Activated T-helper 1 cell treated with Interleukin-2 at 50 U/mL for 16 hours (primary cell): Measurements from ENCODE around the gene ZNF493.

Source experiments
- DNase-seq: peaks from one replicate; pipeline ENCODE4 v3.0.0-alpha.2; 2020; ENCODE audit warnings: low read depth

The ZNF493 gene

GRCh38 chr19:21463449-21464105 lies 66.6 kb downstream of the ZNF493 start:
- DNase-seq = no peak

DNA sequence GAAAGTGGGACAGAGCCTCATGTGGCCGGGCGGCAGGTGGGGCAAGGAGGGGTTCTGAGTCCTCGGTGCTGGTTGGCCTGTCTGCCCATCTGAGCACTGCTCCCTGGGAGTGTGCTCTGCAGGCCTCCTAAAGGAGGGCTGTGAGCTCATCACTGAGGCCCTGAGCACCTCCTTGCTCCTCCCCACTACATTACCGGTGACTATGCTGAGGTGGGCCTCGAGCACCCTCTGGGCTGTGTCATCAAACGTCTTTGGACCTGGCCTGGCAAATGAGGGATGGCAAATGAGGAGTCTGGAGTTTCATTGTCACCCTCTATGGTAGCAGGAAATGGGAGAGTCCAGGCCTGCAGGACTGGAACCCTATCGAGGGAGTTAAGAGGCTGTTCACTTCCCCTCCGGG lies 69.7 kb downstream of the ZNF493 start:
- DNase-seq = no peak

DNA sequence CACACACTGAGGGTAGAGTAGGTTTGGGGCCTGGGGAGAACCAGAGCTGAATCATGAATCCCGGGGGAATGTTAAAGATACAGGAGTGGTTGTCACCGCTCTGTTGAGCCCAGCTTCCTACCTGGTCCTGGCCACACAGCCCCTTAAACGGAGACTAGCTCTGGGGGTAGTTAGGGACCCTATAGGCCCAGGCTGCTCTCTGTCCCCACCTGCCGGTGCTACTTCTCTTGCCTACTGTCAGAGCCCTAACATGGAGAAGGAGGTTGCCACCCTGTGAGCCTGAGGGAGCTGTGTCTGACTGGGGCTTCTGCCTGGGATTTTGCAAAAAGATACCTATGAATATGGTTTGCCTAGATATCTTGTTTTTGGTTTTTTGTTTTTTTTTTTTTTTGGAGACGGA lies 71.9 kb downstream of the ZNF493 start:
- DNase-seq = no peak

DNA sequence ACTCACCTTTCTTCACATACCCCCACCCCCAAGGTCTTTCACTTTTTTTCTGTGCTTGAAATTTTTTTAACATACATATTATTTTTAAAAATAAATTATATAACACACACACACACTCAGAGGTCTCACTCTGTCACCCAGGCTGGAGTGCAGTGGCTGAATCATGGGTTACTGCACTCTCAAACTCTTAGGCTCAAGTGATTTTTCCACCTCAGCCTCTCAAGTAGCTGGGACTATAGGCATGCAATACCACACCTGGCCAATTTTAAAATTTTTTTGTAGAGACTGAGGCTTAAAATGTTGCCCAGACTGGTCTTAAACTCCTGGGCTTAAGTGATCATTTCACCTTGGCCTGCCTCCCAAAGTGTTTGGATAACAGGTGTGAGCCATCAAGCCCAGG lies 75.6 kb downstream of the ZNF493 start:
- DNase-seq = no peak

DNA sequence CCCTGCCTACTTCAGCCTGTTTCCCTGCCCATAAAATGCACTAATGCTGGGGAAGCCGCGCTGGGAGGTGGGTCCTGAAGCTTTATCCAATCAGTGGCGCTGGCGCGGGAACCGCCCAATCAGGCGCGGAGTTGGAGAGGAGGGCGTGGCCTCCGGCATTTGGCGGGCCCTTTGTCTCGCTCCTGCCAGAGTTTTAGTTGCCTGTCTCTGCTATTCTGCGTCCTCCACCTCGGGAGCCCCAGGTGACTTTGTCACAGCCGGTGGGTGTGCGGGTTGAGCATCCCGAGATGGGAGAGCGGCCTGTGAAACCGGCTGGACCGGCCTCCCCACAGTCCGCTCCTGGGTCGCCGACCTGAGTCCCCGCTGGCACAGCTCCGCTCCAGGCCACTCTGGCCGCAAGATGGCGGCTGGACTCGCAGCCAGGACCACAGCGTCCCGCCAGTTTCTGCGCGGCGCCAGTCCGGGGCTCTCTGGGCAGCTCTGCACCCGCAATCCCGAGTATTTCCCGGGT lies 77.8 kb downstream of the ZNF493 start:
- DNase-seq = peak; percentile 36
